ENCODE results near the gene POLQ.

- TF ChIP-seq POLR2A (IDR thresholded peaks at IDR 0.05; ENCODE audit: low read depth, low read length) (no peak), TAF1 (IDR thresholded peaks at IDR 0.05; ENCODE audit: low read depth, low read length) (no peak)
These were observed 16.5 kb downstream of the POLQ start for GRCh38 chr3:121529308-121529707.

Measured in GM12891 (cell line).